Measurements from ENCODE around the gene SCD. TPM values are rescaled to one million over a fixed set of nuclear protein-coding genes. Genes with fewer than 3 reads are reported as not detected.

The SCD gene
- total RNA-seq, 5 donors from 2014 or later (not counting 1 experiment from before 2014, with no cell fraction given), result 2.1 to 5.7 (median 4.7) TPM

- ATAC-seq (replicated peaks in 1 of 4), result no peak
Observed at GRCh38 chr10:100348389-100348927, 1.4 kb downstream of the SCD start.

GRCh38 chr10:100349087-100349486, 2.1 kb downstream of the SCD start:
- ATAC-seq (replicated peaks in 1 of 4) (no peak), DNase-seq (no peak)
- Mint-ChIP-seq H3K27ac (no peak overlapping the region), H3K4me3 (peak overlapping the region in 1 of 3 donors; percentile 80), H3K9me3 (no peaks in the 10 kb centered on the region), H3K4me1 (peaks cover 17 to 32% (median 21%) of the 10 kb centered on the region in 3 donors), H3K27me3 (peaks cover 0 to 5% of the 10 kb centered on the region in 2 donors), H3K36me3 (peaks cover 21% of the 10 kb centered on the region)
- POLR2A ChIA-PET, result interaction anchor here (1.3 to 1.9 kb wide), 3 partner anchors 22 to 24 kb away, joined by 4 to 5 read pairs (median 5); no protein-coding TSS in a partner anchor
- no peaks in the 10 kb centered on the region for H3K9me3 ChIP-seq
- H3K4me1 ChIP-seq (ENCODE audit: control insufficient read depth in 1 of 2, extremely low read depth in 1 of 2, insufficient read depth in 2 of 2, low read length in 2 of 2), result peaks cover 2 to 31% of the 10 kb centered on the region in 2 experiments
- H3K4me3 ChIP-seq (ENCODE audit: control insufficient read depth in 1 of 2, extremely low read depth in 1 of 2, low read length in 1 of 2), result no peak overlapping the region
- CTCF ChIA-PET, result interaction anchor here (0.9 to 1.7 kb wide), 4 partner anchors 12 to 83 kb away, joined by 3 to 8 read pairs (median 4); no protein-coding TSS in a partner anchor
- peaks cover 3 to 7% of the 10 kb centered on the region in 2 donors for H3K36me3 ChIP-seq (ENCODE audit: control insufficient read depth in 2 of 2, extremely low read depth in 1 of 2, insufficient read depth in 1 of 2, low read length in 1 of 2)
- WGBS (ENCODE audit: insufficient coverage), result no CpG with 5 or more reads among the region's 5 CpGs
- no peak overlapping the region for H3K27ac ChIP-seq (ENCODE audit: low read length)
- H3K27me3 ChIP-seq (replicated peaks in 1 of 2; ENCODE audit: control insufficient read depth in 2 of 2, extremely low read depth in 1 of 2, insufficient read depth in 2 of 2, low read length in 1 of 2), result peaks cover 0 to 9% of the 10 kb centered on the region in 2 experiments

More at GRCh38 chr10:100348389-100348927, 1.4 kb downstream of the SCD start:
- H3K9me3 ChIP-seq, result no peaks in the 10 kb centered on the region
- peaks cover 0 to 5% of the 10 kb centered on the region in 2 donors for H3K27me3 Mint-ChIP-seq
- H3K27me3 ChIP-seq (replicated peaks in 1 of 2; ENCODE audit: control insufficient read depth in 2 of 2, extremely low read depth in 1 of 2, insufficient read depth in 2 of 2, low read length in 1 of 2), result peaks cover 0 to 9% of the 10 kb centered on the region in 2 experiments
- DNase-seq, result no peak
- H3K27ac Mint-ChIP-seq, result no peak overlapping the region
- H3K36me3 ChIP-seq (ENCODE audit: control insufficient read depth in 2 of 2, extremely low read depth in 1 of 2, insufficient read depth in 1 of 2, low read length in 1 of 2), result peaks cover 3% of the 10 kb centered on the region in 2 donors
- H3K4me1 Mint-ChIP-seq, result peaks cover 17 to 32% (median 21%) of the 10 kb centered on the region in 3 donors
- H3K4me3 ChIP-seq (ENCODE audit: control insufficient read depth in 1 of 2, extremely low read depth in 1 of 2, low read length in 1 of 2), result peak overlapping the region in 1 of 2 donors; percentile 77
- POLR2A ChIA-PET, result interaction anchor here (0.7 to 1.9 kb wide), 4 partner anchors 22 to 30 kb away, joined by 4 to 5 read pairs (median 5); no protein-coding TSS in a partner anchor
- no peaks in the 10 kb centered on the region for H3K9me3 Mint-ChIP-seq
- CTCF ChIA-PET, result interaction anchor here (0.9 to 1.7 kb wide), 5 partner anchors 11 to 134 kb away, joined by 3 to 8 read pairs (median 4); no protein-coding TSS in a partner anchor
- WGBS (ENCODE audit: insufficient coverage), result 100% methylated on average over 2 of the region's 3 CpGs
- peak overlapping the region; percentile 80 to 88 (median 81) for H3K4me3 Mint-ChIP-seq
- H3K4me1 ChIP-seq (ENCODE audit: control insufficient read depth in 1 of 2, extremely low read depth in 1 of 2, insufficient read depth in 2 of 2, low read length in 2 of 2), result peaks cover 2 to 31% of the 10 kb centered on the region in 2 experiments
- no peak overlapping the region for H3K27ac ChIP-seq (ENCODE audit: low read length)
- H3K36me3 Mint-ChIP-seq, result peaks cover 15% of the 10 kb centered on the region

GRCh38 chr10:100349672-100350071, 2.6 kb downstream of the SCD start:
- DNase-seq (no peak), ATAC-seq (replicated peaks in 1 of 4) (no peak)
- peaks cover 25% of the 10 kb centered on the region for H3K36me3 Mint-ChIP-seq
- H3K4me1 Mint-ChIP-seq, result peaks cover 17 to 32% (median 21%) of the 10 kb centered on the region in 3 donors
- no peaks in the 10 kb centered on the region for H3K9me3 ChIP-seq
- no peak overlapping the region for H3K27ac Mint-ChIP-seq
- peaks cover 3 to 13% of the 10 kb centered on the region in 2 donors for H3K36me3 ChIP-seq (ENCODE audit: control insufficient read depth in 2 of 2, extremely low read depth in 1 of 2, insufficient read depth in 1 of 2, low read length in 1 of 2)
- H3K4me3 Mint-ChIP-seq, result no peak overlapping the region
- H3K27ac ChIP-seq (ENCODE audit: low read length), result no peak overlapping the region
- H3K4me3 ChIP-seq (ENCODE audit: control insufficient read depth in 1 of 2, extremely low read depth in 1 of 2, low read length in 1 of 2), result no peak overlapping the region
- ChIA-PET CTCF (interaction anchor here in 1 of 2 donors (1.7 kb wide), 1 partner anchor 21 kb away, joined by 5 read pairs; no protein-coding TSS in a partner anchor), POLR2A (interaction anchor here in 1 of 2 donors (0.6 to 1.3 kb wide), 2 partner anchors 21 to 38 kb away, joined by 3 to 4 read pairs; no protein-coding TSS in a partner anchor)
- peaks cover 2 to 31% of the 10 kb centered on the region in 2 experiments for H3K4me1 ChIP-seq (ENCODE audit: control insufficient read depth in 1 of 2, extremely low read depth in 1 of 2, insufficient read depth in 2 of 2, low read length in 2 of 2)
- H3K27me3 ChIP-seq (replicated peaks in 1 of 2; ENCODE audit: control insufficient read depth in 2 of 2, extremely low read depth in 1 of 2, insufficient read depth in 2 of 2, low read length in 1 of 2), result peaks cover 0 to 9% of the 10 kb centered on the region in 2 experiments
- peaks cover 0 to 5% of the 10 kb centered on the region in 2 donors for H3K27me3 Mint-ChIP-seq
- H3K9me3 Mint-ChIP-seq, result no peaks in the 10 kb centered on the region
- 94% methylated on average over 2 of the region's 3 CpGs for WGBS (ENCODE audit: insufficient coverage)

GRCh38 chr10:100350914-100351485, 4.0 kb downstream of the SCD start:
- Mint-ChIP-seq H3K4me1 (peaks cover 16 to 27% (median 18%) of the 10 kb centered on the region in 3 donors), H3K27me3 (peaks cover 0 to 5% of the 10 kb centered on the region in 2 donors), H3K36me3 (peaks cover 33% of the 10 kb centered on the region), H3K4me3 (no peak overlapping the region), H3K9me3 (no peaks in the 10 kb centered on the region), H3K27ac (no peak overlapping the region)
- Histone ChIP-seq H3K9me3 (no peaks in the 10 kb centered on the region), H3K27me3 (replicated peaks in 1 of 2; ENCODE audit: control insufficient read depth in 2 of 2, extremely low read depth in 1 of 2, insufficient read depth in 2 of 2, low read length in 1 of 2) (peaks cover 0 to 9% of the 10 kb centered on the region in 2 experiments), H3K36me3 (ENCODE audit: control insufficient read depth in 2 of 2, extremely low read depth in 1 of 2, insufficient read depth in 1 of 2, low read length in 1 of 2) (peaks cover 4 to 16% of the 10 kb centered on the region in 2 donors), H3K27ac (ENCODE audit: low read length) (no peak overlapping the region), H3K4me1 (ENCODE audit: control insufficient read depth in 1 of 2, extremely low read depth in 1 of 2, insufficient read depth in 2 of 2, low read length in 2 of 2) (peaks cover 2 to 27% of the 10 kb centered on the region in 2 experiments), H3K4me3 (ENCODE audit: control insufficient read depth in 1 of 2, extremely low read depth in 1 of 2, low read length in 1 of 2) (no peak overlapping the region)
- WGBS (ENCODE audit: insufficient coverage), result 95% methylated on average over 5 of the region's 5 CpGs
- ChIA-PET CTCF (interaction anchor here (0.6 to 1.6 kb wide), 3 partner anchors 14 to 184 kb away, joined by 3 to 8 read pairs (median 5); partner anchors contain the start of gene HIF1AN (in 1 of the 2)), POLR2A (interaction anchor here in 1 of 2 donors (0.5 kb wide), 1 partner anchor 30 kb away, joined by 4 read pairs; no protein-coding TSS in a partner anchor)
- no peak for ATAC-seq (replicated peaks in 1 of 4)
- DNase-seq, result no peak

- Histone ChIP-seq H3K9me3 (no peaks in the 10 kb centered on the region), H3K4me3 (ENCODE audit: control insufficient read depth in 1 of 2, extremely low read depth in 1 of 2, low read length in 1 of 2) (no peak overlapping the region), H3K27ac (ENCODE audit: low read length) (no peak overlapping the region), H3K27me3 (replicated peaks in 1 of 2; ENCODE audit: control insufficient read depth in 2 of 2, extremely low read depth in 1 of 2, insufficient read depth in 2 of 2, low read length in 1 of 2) (no peaks in the 10 kb centered on the region), H3K36me3 (ENCODE audit: control insufficient read depth in 2 of 2, extremely low read depth in 1 of 2, insufficient read depth in 1 of 2, low read length in 1 of 2) (peaks cover 11 to 25% of the 10 kb centered on the region in 2 donors), H3K4me1 (ENCODE audit: control insufficient read depth in 1 of 2, extremely low read depth in 1 of 2, insufficient read depth in 2 of 2, low read length in 2 of 2) (peaks cover 1 to 4% of the 10 kb centered on the region in 2 experiments)
- CTCF ChIA-PET, result interaction anchor here (0.6 to 0.7 kb wide), 4 partner anchors 17 to 257 kb away, joined by 3 to 8 read pairs (median 4); no protein-coding TSS in a partner anchor
- H3K27me3 Mint-ChIP-seq, result no peaks in the 10 kb centered on the region
- POLR2A ChIA-PET, result interaction anchor here (0.6 to 0.7 kb wide), 3 partner anchors 56 to 191 kb away, joined by 3 to 10 read pairs (median 4); no protein-coding TSS in a partner anchor
- no peak overlapping the region for H3K27ac Mint-ChIP-seq
- H3K4me1 Mint-ChIP-seq, result peaks cover 3 to 10% (median 3%) of the 10 kb centered on the region in 3 donors
- ATAC-seq (replicated peaks in 1 of 4), result no peak
- H3K36me3 Mint-ChIP-seq, result peaks cover 41% of the 10 kb centered on the region
- WGBS (ENCODE audit: insufficient coverage), result 66% methylated on average over 2 of the region's 6 CpGs
- no peak overlapping the region for H3K4me3 Mint-ChIP-seq
- H3K9me3 Mint-ChIP-seq, result no peaks in the 10 kb centered on the region
- DNase-seq, result no peak
Observed at GRCh38 chr10:100353770-100354485, 6.9 kb downstream of the SCD start.

All from T-cell (primary cell).